Endothelial cell of umbilical vein (primary cell): ENCODE measurements around the gene DGAT2L6. TPM values are rescaled to one million over a fixed set of nuclear protein-coding genes. Genes with fewer than 3 reads are reported as not detected.

Experiments used
- BruUV-seq: library from RNA; stranded (reverse); fragments of 400-500 nt; replicated peaks from 2 replicates; lab custom pipeline; 2021; lab: Mats Ljungman, UMichigan
- CTCF ChIA-PET: fragments of 300-600, 350-600 bp; sonication (Branson Sonifier 250); formaldehyde crosslinking; loops from one replicate; lab custom pipeline; 2021; ENCODE audit warnings: antibody characterized with exemption, inconsistent platforms; lab: Charles Lee
- POLR2A ChIA-PET: fragments of 300-600, 350-600 bp; sonication (Branson Sonifier 250); formaldehyde crosslinking; loops from one replicate; lab custom pipeline; 2021; ENCODE audit warnings: antibody characterized with exemption, inconsistent platforms; lab: Charles Lee
- DNase-seq: peaks from one replicate; pipeline ENCODE4 v3.0.0-alpha.2; 2011; ENCODE audit warnings: low read depth, low spot score
- FAIRE-seq: peaks from 2 replicates; lab custom pipeline; 2011; peaks lifted over from hg19 to GRCh38; lab: Jason Lieb, UNC
- H2AFZ ChIP-seq: 2 replicates; pipeline ENCODE4 v1.6.0; 2012; ENCODE audit warnings: low read depth, low read length, control low read depth, inconsistent platforms
- H3K27ac ChIP-seq: 2 replicates; pipeline ENCODE4 v1.5.1; 2011; ENCODE audit warnings: low read depth, mild to moderate bottlenecking, control low read depth, low read length, moderate library complexity; ENCODE audit not compliant: insufficient read depth
- H3K27me3 ChIP-seq, 2 experiments: 2 replicates each; pipeline versions ENCODE4 v1.6.0 to v1.6.1; 2011; ENCODE audit warnings: low read length in 2 of 2, mixed read lengths in 1 of 2; ENCODE audit not compliant: control insufficient read depth in 2 of 2, insufficient read depth in 2 of 2
- H3K36me3 ChIP-seq, 2 experiments: 2 replicates in 1 of 2; 3 replicates in 1 of 2; pipeline ENCODE4 v1.5.1; 2011; ENCODE audit warnings: low read length in 2 of 2, mild to moderate bottlenecking in 1 of 2, moderate library complexity in 1 of 2; ENCODE audit not compliant: control insufficient read depth in 2 of 2, insufficient read depth in 2 of 2; ENCODE audit errors: extremely low read depth in 1 of 2
- H3K4me1 ChIP-seq: 3 replicates; pipeline ENCODE4 v1.5.1; 2011; ENCODE audit warnings: mild to moderate bottlenecking, low read length; ENCODE audit not compliant: control insufficient read depth, insufficient read depth; ENCODE audit errors: extremely low read depth
- H3K4me2 ChIP-seq: 2 replicates; pipeline ENCODE4 v1.6.1; 2011; ENCODE audit warnings: low read length, control low read depth, mixed read lengths; ENCODE audit not compliant: insufficient read depth
- H3K4me3 ChIP-seq, 3 experiments: fragments of 200-600 bp in 1 of 3; sonication (generic), shearing (Covaris generic) in 1 of 3; replicated peaks in 1 of 3; 2 replicates each; pipeline ENCODE4 v1.5.1; 2011 to 2016; ENCODE audit warnings: control low read depth in 3 of 3, low read length in 3 of 3, mild to moderate bottlenecking in 2 of 3, inconsistent platforms in 1 of 3, low read depth in 1 of 3, moderate library complexity in 1 of 3; ENCODE audit not compliant: insufficient read depth in 1 of 3
- H3K79me2 ChIP-seq: 2 replicates; pipeline ENCODE4 v1.6.0; 2012; ENCODE audit warnings: low read length, inconsistent platforms; ENCODE audit not compliant: control insufficient read depth, insufficient read depth
- H3K9ac ChIP-seq: replicated peaks from 2 replicates; pipeline ENCODE3; 2011; ENCODE audit warnings: low read length, control low read depth; ENCODE audit not compliant: insufficient read depth; ENCODE audit errors: extremely low read depth
- H3K9me1 ChIP-seq: replicated peaks from 3 replicates; pipeline ENCODE4 v1.6.0; 2011; ENCODE audit warnings: mild to moderate bottlenecking, low read length; ENCODE audit not compliant: control insufficient read depth, insufficient read depth; ENCODE audit errors: extremely low read depth
- H3K9me3 ChIP-seq: replicated peaks from 2 replicates; pipeline ENCODE4 v1.5.1; 2012; ENCODE audit warnings: low read length, inconsistent platforms; ENCODE audit not compliant: control insufficient read depth, insufficient read depth
- H4K20me1 ChIP-seq: replicated peaks from 2 replicates; pipeline ENCODE3; 2011; ENCODE audit warnings: mild to moderate bottlenecking, low read length; ENCODE audit not compliant: control insufficient read depth, insufficient read depth; ENCODE audit errors: extremely low read depth
- CTCF ChIP-seq, 2 donors: IDR thresholded peaks; 1 replicate in 1 of 2; 2 replicates in 1 of 2; pipeline ENCODE4 v1.5.1; 2011; ENCODE audit warnings: low read length in 2 of 2, mild to moderate bottlenecking in 2 of 2, moderate library complexity in 2 of 2, control low read depth in 1 of 2, inconsistent platforms in 1 of 2, low read depth in 1 of 2; ENCODE audit not compliant: insufficient read depth in 1 of 2; ENCODE audit errors: extremely low read depth in 1 of 2
- EZH2 ChIP-seq: IDR thresholded peaks from 2 replicates; pipeline ENCODE4 v1.6.1; 2012; ENCODE audit warnings: borderline replicate concordance, low read depth, mild to moderate bottlenecking, moderate library complexity, low read length, inconsistent platforms; ENCODE audit not compliant: severe bottlenecking
- FOS ChIP-seq: IDR thresholded peaks from 2 replicates; pipeline ENCODE4 v1.6.1; 2011; ENCODE audit warnings: mild to moderate bottlenecking, low read length, moderate library complexity, borderline replicate concordance; ENCODE audit not compliant: insufficient read depth
- GATA2 ChIP-seq: IDR thresholded peaks from 2 replicates; pipeline ENCODE4 v1.7.0; 2011; ENCODE audit warnings: low read depth, mild to moderate bottlenecking, moderate library complexity, mixed read lengths, low read length; ENCODE audit not compliant: insufficient read length, insufficient read depth
- JUN ChIP-seq: IDR thresholded peaks from 2 replicates; pipeline ENCODE4 v1.6.1; 2011; ENCODE audit warnings: borderline replicate concordance, low read depth; ENCODE audit not compliant: insufficient read length, insufficient read depth
- MYC ChIP-seq: IDR thresholded peaks from one replicate; pipeline ENCODE4 v1.6.1; 2011; ENCODE audit warnings: mild to moderate bottlenecking, low read depth, low read length
- POLR2A ChIP-seq: IDR thresholded peaks from 2 replicates; pipeline ENCODE4 v1.6.1; 2012; ENCODE audit warnings: low read depth, mild to moderate bottlenecking, control low read depth, low read length
- POLR2AphosphoS5 ChIP-seq: IDR thresholded peaks from 2 replicates; pipeline ENCODE4 v1.6.1; 2012; ENCODE audit warnings: low read depth, mild to moderate bottlenecking, control low read depth, low read length, moderate library complexity; ENCODE audit not compliant: insufficient read depth
- dilution Hi-C: fragments of 300-500 bp; cut with MboI; formaldehyde crosslinking; loops from one replicate; pipeline ENCODE4 v1.15.0; 2019; ENCODE audit warnings: low sequenced_read_pairs; ENCODE audit not compliant: extremely low pct_ligation_motif_present
- intact Hi-C: fragments of 100-400 bp; cut with micrococcal nuclease; formaldehyde crosslinking; loops from one replicate; pipeline ENCODE4 v1.10.0; 2022
- polyA plus RNA-seq, 4 experiments: library from polyadenylated mRNA; depleted of rRNA in 3 of 4; stranded (reverse) in 3 of 4; unstranded in 1 of 4; fragments of >200 nt; gene quantifications; 2 replicates each; pipeline versions ENCODE4 v1.2.1 to v1.2.3, GENCODE V29; 2011 to 2012; ENCODE audit warnings: missing spikeins in 1 of 4
- total RNA-seq: library from RNA; stranded (reverse); gene quantifications from 2 replicates; pipeline ENCODE4 v1.2.3, GENCODE V29; 2021

DGAT2L6 gene
- total and polyA plus RNA-seq, 2 donors (not counting 3 experiments of a cell fraction or from before 2014, with no cell fraction given), result not detected

GRCh38 chrX:70175338-70175737, 1.9 kb upstream of the DGAT2L6 start:
- DNase-seq, result no peak
- H2AFZ ChIP-seq, result no peak overlapping the region
- no peaks in the 10 kb centered on the region for H3K36me3 ChIP-seq
- H4K20me1 ChIP-seq, result no peaks in the 10 kb centered on the region
- dilution Hi-C loops (no loop called here), intact Hi-C loops (no loop called here)
- no TSS peak for BruUV-seq
- H3K27ac ChIP-seq, result no peak overlapping the region
- FAIRE-seq, result no peak
- H3K4me3 ChIP-seq, result no peak overlapping the region
- no peak overlapping the region for H3K4me2 ChIP-seq
- CTCF ChIA-PET, result interaction anchor here (1.6 to 2.0 kb wide), 2 partner anchors 10 to 23 kb away, joined by 4 to 5 read pairs; no protein-coding TSS in a partner anchor
- H3K27me3 ChIP-seq, result no peaks in the 10 kb centered on the region
- peaks cover 5% of the 10 kb centered on the region for H3K4me1 ChIP-seq
- POLR2A ChIA-PET, result no interaction called here
- TF ChIP-seq GATA2, result no peak
- no peak for TF ChIP-seq MYC
- TF ChIP-seq POLR2A, result no peak
- no peak for TF ChIP-seq POLR2AphosphoS5
- TF ChIP-seq CTCF (IDR thresholded peaks at IDR 0.05; ENCODE audit: extremely low read depth in 1 of 2, insufficient read depth in 1 of 2, low read depth in 1 of 2, low read length in 2 of 2), result no peak
- TF ChIP-seq JUN, result no peak
- TF ChIP-seq EZH2, result no peak
- TF ChIP-seq FOS, result no peak
- no peaks in the 10 kb centered on the region for H3K9me1 ChIP-seq
- no peak overlapping the region for H3K9ac ChIP-seq
- no peaks in the 10 kb centered on the region for H3K9me3 ChIP-seq
- H3K79me2 ChIP-seq, result no peaks in the 10 kb centered on the region
